Ishikawa (cell line): Measurements from ENCODE around the gene SLC41A1.

Experiments used
- FOXM1 ChIP-seq: IDR thresholded peaks from 2 replicates; pipeline ENCODE4 v1.6.1; 2012; ENCODE audit warnings: low read depth, borderline replicate concordance
- YY1 ChIP-seq: IDR thresholded peaks from 2 replicates; pipeline ENCODE4 v1.6.1; 2012; ENCODE audit warnings: low read depth

DNA sequence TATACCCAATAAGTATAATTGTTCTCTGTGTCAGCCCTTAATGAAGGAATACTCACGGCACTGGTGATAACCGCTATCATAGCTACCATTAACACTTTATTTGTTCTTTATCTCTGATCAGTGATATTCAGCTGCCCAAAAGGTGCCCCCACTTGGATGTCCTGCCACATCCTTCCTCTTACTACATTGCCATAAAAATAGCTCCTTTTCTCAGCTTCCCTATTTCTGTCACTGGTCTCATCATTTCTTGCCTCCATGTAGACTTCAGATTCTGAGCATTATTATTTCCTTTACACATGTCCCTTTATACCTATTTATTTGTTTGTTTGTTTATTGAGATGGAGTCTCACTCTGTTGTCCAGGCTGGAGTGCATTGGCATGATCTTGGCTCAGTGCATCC lies 35.0 kb downstream of the SLC41A1 start:
- TF ChIP-seq FOXM1, result no peak
- TF ChIP-seq YY1, result no peak
